CD4-positive, alpha-beta T cell (primary cell): ENCODE data around the gene MCL1. TPM values are rescaled to one million over a fixed set of nuclear protein-coding genes. Genes with fewer than 3 reads are reported as not detected.
A peak's percentile ranks its signal among the peaks of the same experiment; 100 is the strongest.

ENCODE experiments used
- ATAC-seq: fragments of 200-7000 bp; cut with Tn5 transposase; one replicate; pipeline ENCODE4 v1.10.0; 2022; ENCODE audit warnings: mild to moderate bottlenecking; ENCODE audit not compliant: poor library complexity
- CTCF ChIA-PET: fragments of 350-600 bp; sonication (Branson Sonifier 250); formaldehyde crosslinking; loops from one replicate; lab custom pipeline; 2021; ENCODE audit warnings: antibody characterized with exemption, inconsistent platforms; lab: Charles Lee
- POLR2A ChIA-PET: fragments of 350-600 bp; sonication (Branson Sonifier 250); formaldehyde crosslinking; loops from one replicate; lab custom pipeline; 2021; ENCODE audit warnings: antibody characterized with exemption, inconsistent platforms; lab: Charles Lee
- DNase-seq, 14 experiments: peaks; one replicate each; pipeline ENCODE4 v3.0.0-alpha.2; 2013 to 2020; ENCODE audit warnings: mixed read lengths in 2 of 14
- H3K27ac ChIP-seq, 2 donors: one replicate each; pipeline versions ENCODE4 v1.5.1 to v1.7.0; 2013; ENCODE audit warnings: low read length in 2 of 2, low read depth in 1 of 2, mild to moderate bottlenecking in 1 of 2
- H3K27me3 ChIP-seq, 2 experiments: 1 replicate in 1 of 2; 2 replicates in 1 of 2; pipeline versions ENCODE4 v1.6.1 to v1.7.0; 2013; ENCODE audit warnings: low read length in 2 of 2, control low read depth in 1 of 2, mild to moderate bottlenecking in 1 of 2, moderate library complexity in 1 of 2; ENCODE audit not compliant: insufficient read depth in 2 of 2, control insufficient read depth in 1 of 2
- H3K36me3 ChIP-seq: one replicate; pipeline ENCODE4 v1.6.1; 2013; ENCODE audit warnings: low read length, control low read depth; ENCODE audit not compliant: insufficient read depth
- H3K4me1 ChIP-seq: one replicate; pipeline ENCODE4 v1.6.1; 2013; ENCODE audit warnings: low read length, control low read depth; ENCODE audit not compliant: insufficient read depth
- H3K4me3 ChIP-seq: one replicate; pipeline ENCODE4 v1.5.1; 2013; ENCODE audit warnings: mild to moderate bottlenecking, low read length, moderate library complexity
- H3K9me3 ChIP-seq, 2 experiments: 1 replicate in 1 of 2; 2 replicates in 1 of 2; pipeline versions ENCODE4 v1.6.1 to v1.7.0; 2013; ENCODE audit warnings: low read length in 2 of 2, mild to moderate bottlenecking in 2 of 2, control low read depth in 1 of 2, moderate library complexity in 1 of 2; ENCODE audit not compliant: control insufficient read depth in 1 of 2, insufficient read depth in 1 of 2
- H3K27ac Mint-ChIP-seq: one replicate; pipeline ENCODE4 v1.8.0; 2020; ENCODE audit warnings: mixed read lengths
- H3K27me3 Mint-ChIP-seq: one replicate; pipeline ENCODE4 v1.8.0; 2021; ENCODE audit warnings: mixed read lengths
- H3K36me3 Mint-ChIP-seq: one replicate; pipeline ENCODE4 v1.8.0; 2021; ENCODE audit warnings: low read depth, mixed read lengths
- H3K4me1 Mint-ChIP-seq: one replicate; pipeline ENCODE4 v1.8.0; 2021; ENCODE audit warnings: low read depth, mixed read lengths
- H3K4me3 Mint-ChIP-seq: one replicate; pipeline ENCODE4 v1.8.0; 2020; ENCODE audit warnings: mild to moderate bottlenecking, mixed read lengths
- H3K9me3 Mint-ChIP-seq: one replicate; pipeline ENCODE4 v1.8.0; 2020; ENCODE audit warnings: mixed read lengths
- intact Hi-C, 2 experiments: fragments of 100-400 bp; cut with DNase I in 1 of 2; cut with micrococcal nuclease in 1 of 2; formaldehyde crosslinking; loops; one replicate each; pipeline versions ENCODE4 v1.15.1 to v1.9.0; 2023 to 2025; cut with DNase I, micrococcal nuclease
- total RNA-seq, 174 experiments: library from RNA in 2 of 174; stranded (reverse) in 2 of 174; gene quantifications; one replicate each; pipeline ENCODE4 v1.2.3 and lab custom pipeline; 2021 to 2026
- TF ChIP-seq, protein P1 (sequence below): fragments of 200-600 bp; IDR thresholded peaks from one replicate; pipeline ENCODE4 v1.8.0; 2022; ENCODE audit warnings: antibody characterized with exemption, mild to moderate bottlenecking

MCL1 gene
- total RNA-seq, 2 experiments from 2014 or later, result 737 to 747 TPM

DNA sequence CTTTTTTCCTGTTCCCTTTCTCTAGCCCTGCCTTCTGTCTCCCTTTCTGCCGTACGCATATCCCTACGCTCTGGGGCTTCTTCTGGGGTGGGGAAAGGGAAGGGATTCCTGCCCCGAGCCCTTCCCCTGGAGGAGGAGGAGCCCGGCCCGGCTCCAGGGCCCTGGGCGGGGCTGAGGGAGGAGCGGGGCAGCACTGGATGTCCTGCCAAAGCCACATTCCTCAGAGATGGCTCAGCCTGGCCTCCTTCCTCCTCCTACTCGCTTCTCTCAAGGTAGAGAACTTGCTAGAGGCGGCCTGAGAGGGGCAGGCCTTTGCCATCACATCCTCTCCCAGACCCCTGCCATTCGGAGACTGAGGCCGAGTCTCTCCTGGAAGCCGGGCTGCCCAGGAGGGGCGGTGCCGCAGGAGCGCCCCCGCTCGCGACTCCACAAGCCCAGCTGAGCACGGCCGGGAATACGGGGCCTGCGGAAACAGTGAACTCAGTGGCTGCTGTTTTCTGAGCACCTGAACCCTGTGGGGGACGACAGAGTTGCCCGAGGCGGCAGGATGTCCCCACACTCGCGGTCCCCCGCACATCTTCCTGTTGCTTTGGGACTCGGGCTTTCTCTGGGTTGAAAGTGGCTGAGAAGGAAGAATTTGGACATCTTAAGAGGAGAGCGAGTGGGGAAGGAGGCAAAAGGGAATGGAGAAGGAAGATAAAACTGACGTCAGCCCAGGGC, 18.0 kb downstream of the MCL1 start:
- no peaks in the 10 kb centered on the region for H3K27me3 ChIP-seq
- Mint-ChIP-seq H3K27ac (peak overlapping the region; percentile 98), H3K27me3 (no peaks in the 10 kb centered on the region), H3K4me3 (peak overlapping the region; percentile 96), H3K4me1 (peaks cover 57% of the 10 kb centered on the region), H3K9me3 (no peaks in the 10 kb centered on the region), H3K36me3 (peaks cover 29% of the 10 kb centered on the region)
- peak in 13 of 14 experiments; percentile 43 to 75 (median 59) for DNase-seq
- intact Hi-C loops, result loop anchor here (1.0 to 5.0 kb wide), 5 partner anchors 18 to 436 kb away; partner anchors contain the start of genes ENSA (in 1 of the 2), GOLPH3L (in 1 of the 2) and MCL1 (in 1 of the 2)
- peak; percentile 23 for ATAC-seq
- peaks cover 11% of the 10 kb centered on the region for H3K36me3 ChIP-seq
- no peaks in the 10 kb centered on the region for H3K9me3 ChIP-seq
- H3K4me3 ChIP-seq, result peak overlapping the region; percentile 90
- ChIA-PET CTCF (interaction anchor here (0.6 to 6.4 kb wide), 23 partner anchors 10 to 795 kb away, joined by 3 to 183 read pairs (median 4); partner anchors contain the start of genes ENSA, GOLPH3L and MCL1), POLR2A (interaction anchor here (0.8 to 14.5 kb wide), 26 partner anchors 10 to 674 kb away, joined by 3 to 1538 read pairs (median 6); partner anchors contain the start of genes ADAMTSL4, ENSA, FALEC and GOLPH3L)
- H3K27ac ChIP-seq, result peak overlapping the region; percentile 92 to 97
- peaks cover 83% of the 10 kb centered on the region for H3K4me1 ChIP-seq
- TF ChIP-seq, protein P1, sequence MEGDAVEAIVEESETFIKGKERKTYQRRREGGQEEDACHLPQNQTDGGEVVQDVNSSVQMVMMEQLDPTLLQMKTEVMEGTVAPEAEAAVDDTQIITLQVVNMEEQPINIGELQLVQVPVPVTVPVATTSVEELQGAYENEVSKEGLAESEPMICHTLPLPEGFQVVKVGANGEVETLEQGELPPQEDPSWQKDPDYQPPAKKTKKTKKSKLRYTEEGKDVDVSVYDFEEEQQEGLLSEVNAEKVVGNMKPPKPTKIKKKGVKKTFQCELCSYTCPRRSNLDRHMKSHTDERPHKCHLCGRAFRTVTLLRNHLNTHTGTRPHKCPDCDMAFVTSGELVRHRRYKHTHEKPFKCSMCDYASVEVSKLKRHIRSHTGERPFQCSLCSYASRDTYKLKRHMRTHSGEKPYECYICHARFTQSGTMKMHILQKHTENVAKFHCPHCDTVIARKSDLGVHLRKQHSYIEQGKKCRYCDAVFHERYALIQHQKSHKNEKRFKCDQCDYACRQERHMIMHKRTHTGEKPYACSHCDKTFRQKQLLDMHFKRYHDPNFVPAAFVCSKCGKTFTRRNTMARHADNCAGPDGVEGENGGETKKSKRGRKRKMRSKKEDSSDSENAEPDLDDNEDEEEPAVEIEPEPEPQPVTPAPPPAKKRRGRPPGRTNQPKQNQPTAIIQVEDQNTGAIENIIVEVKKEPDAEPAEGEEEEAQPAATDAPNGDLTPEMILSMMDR, result peak; percentile 7

- Mint-ChIP-seq H3K36me3 (peaks cover 30% of the 10 kb centered on the region), H3K4me3 (peak overlapping the region; percentile 96), H3K4me1 (peaks cover 51% of the 10 kb centered on the region), H3K27ac (peak overlapping the region; percentile 98), H3K27me3 (no peaks in the 10 kb centered on the region), H3K9me3 (no peaks in the 10 kb centered on the region)
- no peaks in the 10 kb centered on the region for H3K27me3 ChIP-seq
- intact Hi-C loops, result loop anchor here (1.0 to 5.0 kb wide), 6 partner anchors 19 to 437 kb away; partner anchors contain the start of genes ENSA (in 1 of the 2), GOLPH3L (in 1 of the 2) and MCL1 (in 1 of the 2)
- CTCF ChIA-PET, result interaction anchor here (0.6 to 6.4 kb wide), 24 partner anchors 9 to 796 kb away, joined by 3 to 183 read pairs (median 4); partner anchors contain the start of genes ENSA, GOLPH3L and MCL1
- H3K36me3 ChIP-seq, result peaks cover 14% of the 10 kb centered on the region
- peak overlapping the region; percentile 90 for H3K4me3 ChIP-seq
- no peaks in the 10 kb centered on the region for H3K9me3 ChIP-seq
- H3K27ac ChIP-seq, result peak overlapping the region; percentile 92 to 97
- H3K4me1 ChIP-seq, result peaks cover 76% of the 10 kb centered on the region
- ATAC-seq (peak; percentile 19), DNase-seq (peak; percentile 70 to 88 (median 82))
- POLR2A ChIA-PET, result interaction anchor here (0.8 to 14.5 kb wide), 20 partner anchors 9 to 435 kb away, joined by 3 to 1538 read pairs (median 4); partner anchors contain the start of genes ADAMTSL4, ENSA, GOLPH3L and MCL1
- TF ChIP-seq, protein P1, result peak; percentile 80
These were observed 18.7 kb downstream of the MCL1 start for GRCh38 chr1:150560576-150561253.

DNA sequence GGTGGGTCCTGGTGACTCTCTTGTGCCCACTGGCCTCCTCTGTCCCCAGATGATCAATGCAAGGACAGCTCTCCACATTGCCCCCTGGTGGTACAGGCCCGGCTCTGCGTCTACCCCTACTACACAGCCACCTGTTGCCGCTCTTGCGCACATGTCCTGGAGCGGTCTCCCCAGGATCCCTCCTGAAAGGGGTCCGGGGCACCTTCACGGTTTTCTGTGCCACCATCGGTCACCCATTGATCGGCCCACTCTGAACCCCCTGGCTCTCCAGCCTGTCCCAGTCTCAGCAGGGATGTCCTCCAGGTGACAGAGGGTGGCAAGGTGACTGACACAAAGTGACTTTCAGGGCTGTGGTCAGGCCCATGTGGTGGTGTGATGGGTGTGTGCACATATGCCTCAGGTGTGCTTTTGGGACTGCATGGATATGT, 19.4 kb downstream of the MCL1 start:
- H3K4me3 ChIP-seq, result peak overlapping the region; percentile 90
- H3K27ac Mint-ChIP-seq, result peak overlapping the region; percentile 98
- peaks cover 14% of the 10 kb centered on the region for H3K36me3 ChIP-seq
- TF ChIP-seq, protein P1, result peak; percentile 91
- peak overlapping the region; percentile 92 to 97 for H3K27ac ChIP-seq
- CTCF ChIA-PET, result interaction anchor here (0.7 to 6.4 kb wide), 15 partner anchors 9 to 188 kb away, joined by 3 to 183 read pairs (median 6); partner anchors contain the start of genes ENSA, GOLPH3L and MCL1
- no peaks in the 10 kb centered on the region for H3K9me3 Mint-ChIP-seq
- intact Hi-C loops, result loop anchor here (1.0 to 5.0 kb wide), 4 partner anchors 69 to 437 kb away; partner anchors contain the start of genes ENSA (in 1 of the 2) and GOLPH3L (in 1 of the 2)
- H3K27me3 Mint-ChIP-seq, result no peaks in the 10 kb centered on the region
- peaks cover 33% of the 10 kb centered on the region for H3K36me3 Mint-ChIP-seq
- peaks cover 72% of the 10 kb centered on the region for H3K4me1 ChIP-seq
- DNase-seq, result peak; percentile 56 to 86 (median 68)
- H3K27me3 ChIP-seq, result no peaks in the 10 kb centered on the region
- H3K9me3 ChIP-seq, result no peaks in the 10 kb centered on the region
- peaks cover 47% of the 10 kb centered on the region for H3K4me1 Mint-ChIP-seq
- POLR2A ChIA-PET, result interaction anchor here (0.7 to 14.5 kb wide), 12 partner anchors 9 to 436 kb away, joined by 3 to 1538 read pairs (median 8); partner anchors contain the start of genes ADAMTSL4, ENSA, FALEC and GOLPH3L
- ATAC-seq, result peak; percentile 16
- peak overlapping the region; percentile 96 for H3K4me3 Mint-ChIP-seq
